ENCODE data around the gene TULP4.

- TF ChIP-seq POLR2A (IDR thresholded peaks at IDR 0.05) (no peak), POLR2AphosphoS5 (IDR thresholded peaks at IDR 0.05) (no peak)
- TF ChIP-seq, protein P1, sequence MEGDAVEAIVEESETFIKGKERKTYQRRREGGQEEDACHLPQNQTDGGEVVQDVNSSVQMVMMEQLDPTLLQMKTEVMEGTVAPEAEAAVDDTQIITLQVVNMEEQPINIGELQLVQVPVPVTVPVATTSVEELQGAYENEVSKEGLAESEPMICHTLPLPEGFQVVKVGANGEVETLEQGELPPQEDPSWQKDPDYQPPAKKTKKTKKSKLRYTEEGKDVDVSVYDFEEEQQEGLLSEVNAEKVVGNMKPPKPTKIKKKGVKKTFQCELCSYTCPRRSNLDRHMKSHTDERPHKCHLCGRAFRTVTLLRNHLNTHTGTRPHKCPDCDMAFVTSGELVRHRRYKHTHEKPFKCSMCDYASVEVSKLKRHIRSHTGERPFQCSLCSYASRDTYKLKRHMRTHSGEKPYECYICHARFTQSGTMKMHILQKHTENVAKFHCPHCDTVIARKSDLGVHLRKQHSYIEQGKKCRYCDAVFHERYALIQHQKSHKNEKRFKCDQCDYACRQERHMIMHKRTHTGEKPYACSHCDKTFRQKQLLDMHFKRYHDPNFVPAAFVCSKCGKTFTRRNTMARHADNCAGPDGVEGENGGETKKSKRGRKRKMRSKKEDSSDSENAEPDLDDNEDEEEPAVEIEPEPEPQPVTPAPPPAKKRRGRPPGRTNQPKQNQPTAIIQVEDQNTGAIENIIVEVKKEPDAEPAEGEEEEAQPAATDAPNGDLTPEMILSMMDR (IDR thresholded peaks at IDR 0.05) = no peak
Measured at GRCh38 chr6:158516098-158516497, 203.8 kb downstream of the TULP4 start.

All from prostate gland (tissue), 2 donors.